ENCODE results near the gene CELF2.

DNA sequence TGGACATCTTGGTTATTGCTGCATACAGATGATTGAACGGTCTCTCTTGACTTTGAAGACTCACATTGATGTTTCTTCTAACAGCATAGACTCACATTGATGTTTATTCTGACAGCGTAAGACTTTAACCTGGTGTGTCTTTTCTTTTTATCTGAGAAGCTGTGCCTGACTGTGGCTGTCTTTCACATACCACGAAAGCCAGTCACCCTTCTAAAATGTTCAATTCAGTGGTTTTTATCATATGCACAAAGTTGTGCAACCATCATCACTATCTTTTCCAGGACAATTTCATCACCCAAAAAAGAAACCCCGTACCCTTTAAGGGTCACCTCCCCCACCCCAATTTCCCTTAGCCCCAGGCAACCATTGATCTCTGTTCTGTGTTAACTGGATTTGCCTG is 24.7 kb downstream of the CELF2 start:
- TF ChIP-seq CTCF (conservative IDR thresholded peaks at IDR 0.05; ENCODE audit: low read depth, low read length): no peak
- TF ChIP-seq EZH2 (IDR thresholded peaks at IDR 0.05; ENCODE audit: borderline replicate concordance, low read depth, low read length, poor library complexity, severe bottlenecking): no peak
